Measurements from ENCODE around the gene TIMM50. TPM values are rescaled to one million over a fixed set of nuclear protein-coding genes. Genes with fewer than 3 reads are reported as not detected.
"Not testable (repeated sequence)": the region's sequence is repeated elsewhere in the genome, so short reads cannot be mapped to it uniquely, and the experiment has no call there.

Gene TIMM50
- total RNA-seq, 2 donors from 2014 or later: 45.7 to 83.9 TPM

DNA sequence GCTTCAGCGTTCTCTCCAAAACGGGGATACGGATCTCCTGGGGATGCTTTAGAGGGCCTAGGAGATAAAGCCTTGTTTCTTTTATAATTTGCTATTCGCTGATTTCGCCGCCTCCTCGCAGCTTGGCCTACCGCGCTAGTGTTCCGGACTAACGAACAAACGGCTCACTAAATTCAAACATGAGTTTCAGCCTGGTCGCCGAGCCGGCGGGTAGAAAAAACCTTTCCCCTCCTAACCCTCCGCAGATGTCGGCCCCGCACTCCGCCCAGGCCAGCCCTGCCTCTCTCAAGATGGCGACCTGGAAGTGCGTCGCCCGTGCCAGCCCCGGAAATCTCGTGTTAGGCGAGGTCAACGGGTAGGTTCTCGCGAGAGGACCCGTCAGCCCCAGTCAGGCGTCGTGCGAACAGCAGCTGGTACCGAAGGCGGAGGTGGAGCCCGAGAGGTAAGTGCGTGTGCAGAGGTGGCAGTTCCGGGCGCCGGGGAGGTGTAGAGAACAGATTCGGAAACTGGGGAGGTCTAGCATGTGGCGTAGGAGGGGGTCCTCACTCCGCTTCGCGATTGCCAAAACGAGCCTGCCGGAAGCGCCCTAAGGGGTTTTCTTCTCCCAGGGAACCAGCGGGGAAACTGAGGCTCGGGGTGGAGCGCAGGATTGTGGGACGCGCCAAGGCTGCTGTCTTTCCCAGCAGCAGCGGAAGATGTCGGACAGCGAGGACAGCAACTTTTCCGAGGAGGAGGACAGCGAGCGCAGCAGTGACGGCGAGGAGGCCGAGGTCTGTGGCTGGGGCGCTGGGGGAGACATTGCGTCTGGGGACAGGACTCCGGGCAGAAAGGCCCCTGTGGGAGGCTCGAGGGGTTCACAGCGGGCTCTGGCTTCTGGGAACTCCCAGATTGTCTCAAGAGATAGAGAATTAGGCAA lies 35.2 kb upstream of the TIMM50 start, which contains the start of gene SUPT5H:
SUPT5H (plus strand) TSS at position 387 of the 916 bp plus-strand sequence; CDS start at position 696, 309 bp downstream.
- intact Hi-C loops (cut with DNase I): loop anchor here (10.0 kb wide), 1 partner anchor 89 kb away; the partner anchor contains the start of gene EID2B
- peak; percentile 98 for DNase-seq
- no peaks in the 10 kb centered on the region for H3K27me3 ChIP-seq
- no peaks in the 10 kb centered on the region for H3K36me3 ChIP-seq
- H3K9me3 ChIP-seq: no peaks in the 10 kb centered on the region
- peaks cover 6% of the 10 kb centered on the region for H3K4me1 ChIP-seq
- H3K27ac ChIP-seq: peak within 1 kb of the TSS; percentile 91
- peak within 1 kb of the TSS; percentile 82 for H3K4me3 ChIP-seq
- TF ChIP-seq, protein P1, sequence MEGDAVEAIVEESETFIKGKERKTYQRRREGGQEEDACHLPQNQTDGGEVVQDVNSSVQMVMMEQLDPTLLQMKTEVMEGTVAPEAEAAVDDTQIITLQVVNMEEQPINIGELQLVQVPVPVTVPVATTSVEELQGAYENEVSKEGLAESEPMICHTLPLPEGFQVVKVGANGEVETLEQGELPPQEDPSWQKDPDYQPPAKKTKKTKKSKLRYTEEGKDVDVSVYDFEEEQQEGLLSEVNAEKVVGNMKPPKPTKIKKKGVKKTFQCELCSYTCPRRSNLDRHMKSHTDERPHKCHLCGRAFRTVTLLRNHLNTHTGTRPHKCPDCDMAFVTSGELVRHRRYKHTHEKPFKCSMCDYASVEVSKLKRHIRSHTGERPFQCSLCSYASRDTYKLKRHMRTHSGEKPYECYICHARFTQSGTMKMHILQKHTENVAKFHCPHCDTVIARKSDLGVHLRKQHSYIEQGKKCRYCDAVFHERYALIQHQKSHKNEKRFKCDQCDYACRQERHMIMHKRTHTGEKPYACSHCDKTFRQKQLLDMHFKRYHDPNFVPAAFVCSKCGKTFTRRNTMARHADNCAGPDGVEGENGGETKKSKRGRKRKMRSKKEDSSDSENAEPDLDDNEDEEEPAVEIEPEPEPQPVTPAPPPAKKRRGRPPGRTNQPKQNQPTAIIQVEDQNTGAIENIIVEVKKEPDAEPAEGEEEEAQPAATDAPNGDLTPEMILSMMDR (IDR thresholded peaks at IDR 0.05): no peak
- peak within 1 kb of the TSS; percentile 98 to 100 for H3K9ac ChIP-seq (ENCODE audit: low read depth in 2 of 2, low read length in 2 of 2)

DNA sequence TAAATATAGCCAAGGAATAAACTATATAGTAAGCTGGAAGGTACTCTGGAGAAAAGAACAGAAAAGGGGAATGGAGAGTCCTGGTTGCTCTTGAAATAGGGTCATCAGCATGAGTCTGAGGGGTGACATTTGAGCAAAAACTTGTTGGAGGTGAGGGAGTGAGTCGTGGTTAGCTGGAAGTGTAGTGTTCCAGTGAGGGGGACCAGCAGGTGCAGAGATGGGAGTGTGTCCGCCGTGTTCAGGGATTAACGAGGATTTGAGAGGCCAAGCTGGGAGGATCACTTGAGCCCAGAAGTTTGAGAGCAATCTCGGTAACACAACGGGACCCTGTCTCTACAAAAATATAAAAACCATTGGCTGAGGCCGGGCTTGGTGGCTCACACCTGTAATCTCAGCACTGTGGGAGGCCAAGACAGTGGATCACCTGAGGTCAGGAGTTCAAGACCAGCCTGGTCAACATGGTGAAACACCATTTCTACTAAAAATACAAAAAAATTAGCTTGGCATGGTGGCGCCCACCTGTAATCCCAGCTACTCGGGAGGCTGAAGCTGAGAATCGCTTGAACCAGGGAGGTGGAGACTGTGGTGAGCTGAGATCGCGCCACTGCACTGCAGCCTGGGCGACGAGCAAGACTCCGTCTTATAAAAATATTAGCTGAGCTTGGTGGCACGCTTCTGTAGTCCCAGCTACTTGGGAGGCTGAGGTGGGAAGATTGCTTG lies 34.1 kb upstream of the TIMM50 start:
- Histone ChIP-seq H3K4me3 (peak overlapping the region; percentile 82), H3K36me3 (peaks cover 4% of the 10 kb centered on the region), H3K27ac (no peak overlapping the region), H3K9me3 (no peaks in the 10 kb centered on the region), H3K9ac (ENCODE audit: low read depth in 2 of 2, low read length in 2 of 2) (peak overlapping the region; percentile 98 to 100), H3K27me3 (no peaks in the 10 kb centered on the region), H3K4me1 (peaks cover 6% of the 10 kb centered on the region)
- TF ChIP-seq, protein P1 (IDR thresholded peaks at IDR 0.05): no peak
- intact Hi-C loops (cut with DNase I): loop anchor here (10.0 kb wide), 1 partner anchor 88 kb away; the partner anchor contains the start of gene EID2B
- DNase-seq: no peak

DNA sequence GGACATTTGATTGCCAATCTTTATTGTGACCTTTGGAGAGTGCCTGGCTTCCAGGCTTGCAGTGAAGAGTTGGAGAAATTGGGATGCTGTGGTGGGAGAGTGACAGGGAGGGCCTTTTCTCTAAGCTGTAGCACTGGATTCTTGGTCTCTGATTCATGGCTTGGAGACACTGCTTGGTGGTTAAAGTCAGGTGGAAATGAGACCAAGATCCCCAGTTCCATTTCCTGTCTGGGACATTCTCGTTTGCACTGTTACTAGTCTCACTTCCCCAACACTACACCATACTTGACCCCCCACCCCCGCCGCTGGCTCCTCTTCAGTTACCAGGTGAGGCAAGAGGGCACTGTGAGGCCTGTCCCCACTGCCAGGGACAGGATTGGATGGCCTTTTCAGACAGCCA lies 32.4 kb upstream of the TIMM50 start:
- peak overlapping the region in 1 of 2 donors; percentile 23 for H3K9ac ChIP-seq (ENCODE audit: low read depth in 2 of 2, low read length in 2 of 2)
- peaks cover 6% of the 10 kb centered on the region for H3K36me3 ChIP-seq
- no peak overlapping the region for H3K4me3 ChIP-seq
- peaks cover 6% of the 10 kb centered on the region for H3K4me1 ChIP-seq
- no peak overlapping the region for H3K27ac ChIP-seq
- no peak for DNase-seq
- intact Hi-C loops (cut with DNase I): loop anchor here (10.0 kb wide), 1 partner anchor 87 kb away; the partner anchor contains the start of gene EID2B
- no peaks in the 10 kb centered on the region for H3K27me3 ChIP-seq
- TF ChIP-seq, protein P1 (IDR thresholded peaks at IDR 0.05): no peak
- no peaks in the 10 kb centered on the region for H3K9me3 ChIP-seq

DNA sequence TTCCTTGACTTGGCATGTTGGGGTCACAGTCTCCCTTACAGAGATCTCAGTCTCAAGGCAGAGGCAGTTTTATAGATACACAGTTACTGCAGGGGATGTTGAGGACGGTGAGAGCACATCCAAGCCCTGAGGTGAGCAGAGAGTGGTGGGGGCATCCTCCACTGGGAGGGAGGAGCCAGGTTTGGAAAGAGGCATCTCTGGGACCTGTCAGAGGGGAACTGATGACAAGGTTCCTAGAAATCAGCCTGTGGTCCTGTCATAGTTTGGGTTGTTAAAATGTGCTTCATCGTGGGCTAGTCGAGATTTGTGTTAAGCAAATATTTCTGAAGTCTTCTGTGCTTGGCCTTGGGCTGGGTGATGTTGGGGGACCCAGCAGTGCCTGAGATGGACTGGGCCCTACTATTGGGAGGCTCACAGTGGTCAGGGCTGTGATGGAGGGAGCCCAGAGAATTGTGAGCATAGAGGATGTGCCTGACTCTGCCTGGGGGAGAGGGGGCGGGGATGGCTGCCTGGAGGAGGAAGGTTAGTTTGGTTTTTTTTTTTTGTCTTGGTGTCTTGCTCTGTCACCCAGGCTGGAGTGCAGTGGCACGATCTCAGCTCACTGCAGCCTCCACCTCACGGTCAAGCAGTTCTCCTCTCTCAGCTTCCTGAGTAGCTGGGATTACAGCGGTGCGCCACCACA lies 31.4 kb upstream of the TIMM50 start:
- H3K4me1 ChIP-seq: peaks cover 6% of the 10 kb centered on the region
- TF ChIP-seq, protein P1 (IDR thresholded peaks at IDR 0.05): no peak
- no peak overlapping the region for H3K4me3 ChIP-seq
- H3K9me3 ChIP-seq: no peaks in the 10 kb centered on the region
- no peak for DNase-seq
- peak overlapping the region in 1 of 2 donors; percentile 35 for H3K9ac ChIP-seq (ENCODE audit: low read depth in 2 of 2, low read length in 2 of 2)
- peaks cover 6% of the 10 kb centered on the region for H3K36me3 ChIP-seq
- H3K27me3 ChIP-seq: no peaks in the 10 kb centered on the region
- intact Hi-C loops (cut with DNase I): loop anchor here (10.0 kb wide), 1 partner anchor 86 kb away; the partner anchor contains the start of gene EID2B
- no peak overlapping the region for H3K27ac ChIP-seq

DNA sequence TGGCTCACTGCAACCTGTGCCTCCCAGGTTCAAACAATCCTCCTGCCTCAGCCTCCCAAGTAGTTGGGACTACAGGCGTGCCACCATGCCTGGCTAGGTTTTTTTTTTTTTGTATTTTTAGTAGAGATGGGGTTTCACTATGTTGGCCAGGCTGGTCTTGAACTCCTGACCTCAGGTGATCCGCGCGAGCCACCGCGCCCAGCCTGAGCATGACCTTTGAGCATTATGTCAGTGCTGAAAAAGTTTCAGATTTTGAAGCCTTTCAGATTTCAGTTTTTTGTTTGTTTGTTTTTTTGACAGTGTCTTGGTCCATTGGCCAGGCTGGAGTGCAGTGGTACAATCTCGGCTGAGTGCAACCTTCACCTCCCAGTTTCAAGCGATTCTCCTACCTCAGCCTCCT lies 29.4 kb upstream of the TIMM50 start:
- H3K4me3 ChIP-seq; DNase-seq; intact Hi-C loops (cut with DNase I); H3K36me3 ChIP-seq; H3K9ac ChIP-seq (ENCODE audit: low read depth in 2 of 2, low read length in 2 of 2); H3K4me1 ChIP-seq; H3K27me3 ChIP-seq; H3K9me3 ChIP-seq; H3K27ac ChIP-seq: not testable (repeated sequence)

Data from colonic mucosa (tissue), 4 donors.